Measurements from ENCODE around the gene PSMB9. TPM values are rescaled to one million over a fixed set of nuclear protein-coding genes. Genes with fewer than 3 reads are reported as not detected.
"Not testable (repeated sequence)": the region's sequence is repeated elsewhere in the genome, so short reads cannot be mapped to it uniquely, and the experiment has no call there.

The PSMB9 gene
- total RNA-seq, 1 donor from 2014 or later = 0.72 TPM

DNA sequence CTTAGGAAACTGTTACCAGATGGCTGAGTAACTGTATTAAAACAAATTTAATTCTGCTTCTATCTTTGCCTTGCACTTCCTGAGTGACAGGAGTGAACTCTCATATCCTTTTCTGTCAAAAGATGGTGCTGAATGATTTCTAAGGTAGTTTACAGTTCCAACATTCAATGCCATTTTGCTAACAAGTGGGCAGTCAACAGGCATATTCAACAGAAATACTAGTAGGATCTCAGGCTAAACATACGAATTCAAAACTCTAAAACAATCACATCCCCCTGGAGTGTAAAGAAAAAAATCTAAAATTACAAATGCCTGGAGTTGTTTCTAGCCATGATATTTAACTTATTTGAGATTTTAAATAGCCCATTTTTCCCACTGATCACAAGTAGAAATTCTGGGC lies 6.7 kb downstream of the PSMB9 start:
- DNase-seq (ENCODE audit: low spot score) = no peak

DNA sequence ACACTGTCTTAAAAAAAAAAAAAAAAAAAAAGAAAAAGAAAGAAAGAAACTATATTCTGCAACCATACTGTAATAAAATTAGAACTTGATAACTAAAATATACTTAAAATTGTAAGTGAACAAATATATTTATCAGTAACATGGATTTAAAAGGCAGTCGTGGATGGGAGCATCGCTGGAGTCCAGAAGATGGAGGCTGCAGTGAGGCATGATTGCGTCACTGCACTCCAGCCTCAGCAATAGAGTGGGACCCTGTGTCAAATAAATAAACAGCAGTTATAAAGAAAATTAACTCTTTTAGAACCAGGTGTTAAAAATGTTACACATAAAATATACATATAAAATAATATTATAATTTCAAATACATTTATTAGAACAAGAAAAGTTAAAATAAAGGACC lies 8.7 kb downstream of the PSMB9 start:
- no peak for DNase-seq (ENCODE audit: low spot score)

DNA sequence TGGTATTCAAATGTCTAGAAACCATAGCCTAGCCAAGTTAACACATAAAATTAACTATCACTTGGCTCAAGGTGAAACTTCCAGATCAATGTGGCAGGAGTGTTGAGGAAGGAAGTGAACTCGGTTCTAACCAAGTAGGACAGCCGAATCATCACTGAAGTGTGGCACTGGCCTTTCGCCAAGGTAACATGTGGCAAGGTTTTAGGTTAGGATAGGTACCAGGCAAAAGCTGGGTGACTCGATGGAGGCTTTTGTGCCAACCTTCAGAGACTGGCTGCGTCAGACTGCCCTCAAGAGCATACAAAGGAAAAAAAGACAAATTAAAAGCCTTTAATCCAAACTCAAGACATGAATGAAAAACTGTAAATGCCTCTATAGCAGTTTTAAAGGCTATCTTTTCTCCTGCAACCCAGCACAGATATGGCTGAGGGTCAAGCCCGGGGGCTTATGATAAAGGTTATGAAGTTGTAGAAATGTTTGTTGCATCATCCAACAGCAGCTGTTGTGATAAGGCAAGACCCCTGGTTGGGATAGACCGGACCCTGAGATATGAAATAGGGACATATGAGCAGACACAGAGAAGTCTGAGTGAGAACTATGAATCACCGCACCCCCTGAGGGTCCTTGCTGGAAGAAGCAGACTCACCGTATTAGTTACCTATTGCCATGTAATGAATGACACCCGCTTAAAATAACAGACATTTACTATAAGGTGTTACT lies 11.9 kb downstream of the PSMB9 start:
- DNase-seq (ENCODE audit: low spot score) = no peak

DNA sequence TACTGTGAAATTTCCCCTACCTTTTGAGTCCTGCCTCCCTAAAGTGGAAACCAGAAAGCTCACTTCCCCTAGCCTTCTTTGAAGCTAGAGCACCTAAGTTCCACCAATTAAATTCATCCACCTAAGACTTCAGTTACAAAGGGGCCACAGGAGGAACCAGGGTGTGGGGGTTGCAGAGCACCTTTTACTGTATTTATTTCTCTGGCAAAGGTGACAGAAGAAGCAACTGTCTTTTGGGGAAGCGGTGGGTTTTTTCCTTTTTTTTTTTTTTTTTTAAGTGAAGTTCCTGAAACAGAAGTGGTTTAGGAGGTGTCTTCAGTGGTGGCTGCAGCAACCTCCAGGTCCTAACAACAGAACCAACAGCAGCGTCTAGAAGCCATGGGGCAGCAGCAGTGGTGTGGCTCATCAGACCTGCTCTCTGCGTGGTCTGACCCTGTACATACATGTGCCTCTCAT lies 13.1 kb downstream of the PSMB9 start:
- DNase-seq (ENCODE audit: low spot score) = no peak

DNA sequence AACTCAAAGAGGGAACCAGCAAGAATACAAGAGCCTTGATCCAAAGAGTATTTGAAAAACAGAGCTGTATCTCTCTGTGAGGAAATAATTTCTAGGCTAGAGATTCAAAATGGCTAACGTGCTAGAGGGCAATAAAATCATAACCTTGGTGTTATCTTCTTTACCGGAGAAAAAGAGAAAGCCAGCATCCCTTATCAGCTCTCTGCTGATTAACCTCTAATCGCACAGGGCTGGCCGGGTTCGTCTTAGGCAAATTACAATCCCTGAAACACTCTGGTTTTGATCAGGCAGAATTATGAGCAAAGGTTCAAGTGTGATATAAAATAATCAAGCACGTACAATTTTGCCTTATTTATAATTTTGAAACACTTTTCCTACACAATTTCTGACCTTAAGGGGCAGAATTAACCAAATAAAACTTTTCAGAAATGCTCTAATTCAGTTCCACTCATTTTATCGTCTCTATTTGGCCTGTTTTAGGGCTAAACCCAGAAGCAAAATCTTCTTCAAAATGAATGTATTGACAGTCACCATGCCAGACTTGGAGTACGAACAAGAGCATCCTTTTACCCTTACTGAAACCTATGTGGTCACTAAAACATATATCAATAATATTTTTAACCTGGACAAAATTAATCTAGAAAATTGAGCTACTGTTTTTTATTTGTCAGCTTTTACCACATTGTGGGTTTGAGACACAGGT lies 13.7 kb downstream of the PSMB9 start:
- no peak for DNase-seq (ENCODE audit: low spot score)

DNA sequence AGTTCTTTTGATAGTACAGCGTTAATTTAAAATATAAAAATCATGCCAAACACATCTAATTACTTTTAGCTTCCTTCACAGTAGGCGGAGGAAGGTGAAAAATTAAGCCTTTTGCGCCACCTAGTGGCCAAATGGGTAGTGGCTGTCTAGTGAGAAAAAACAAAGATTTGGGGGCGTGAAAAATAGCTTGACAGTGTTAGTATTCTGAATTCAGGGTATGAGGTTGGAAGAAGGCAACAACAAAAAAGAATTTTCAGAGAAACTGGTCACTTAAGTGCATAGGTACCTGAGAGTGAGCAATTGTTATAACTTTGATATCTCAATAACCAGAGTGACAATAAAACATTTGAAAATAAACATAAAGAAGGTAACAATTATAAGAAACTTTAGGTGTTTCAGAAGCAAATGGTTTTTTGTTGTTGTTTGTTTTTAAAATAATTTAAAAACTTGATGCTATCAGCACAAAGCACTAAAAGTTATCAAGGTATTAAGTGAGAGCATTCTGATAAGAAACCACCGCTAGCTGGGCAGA lies 14.3 kb downstream of the PSMB9 start:
- DNase-seq (ENCODE audit: low spot score) = peak; percentile 85

DNA sequence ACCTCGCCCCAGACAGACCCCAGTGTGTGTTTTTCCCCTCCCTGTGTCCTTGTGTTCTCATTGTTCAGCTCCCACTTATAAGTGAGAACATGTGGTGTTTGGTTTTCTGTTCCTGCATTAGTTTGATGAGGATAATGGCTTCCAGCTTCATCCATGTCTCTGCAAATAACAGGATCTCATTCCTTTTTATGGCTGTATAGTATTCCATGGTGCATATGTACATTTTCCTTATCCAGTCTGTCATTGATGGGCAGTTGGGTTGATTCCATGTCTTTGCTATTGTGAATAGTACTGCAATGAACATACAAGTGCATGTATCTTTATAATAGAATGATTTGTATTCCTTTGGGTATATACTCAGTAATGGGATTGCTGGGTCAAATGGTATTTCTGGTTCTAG lies 20.0 kb downstream of the PSMB9 start:
- not testable (repeated sequence) for DNase-seq (ENCODE audit: low spot score)

DNA sequence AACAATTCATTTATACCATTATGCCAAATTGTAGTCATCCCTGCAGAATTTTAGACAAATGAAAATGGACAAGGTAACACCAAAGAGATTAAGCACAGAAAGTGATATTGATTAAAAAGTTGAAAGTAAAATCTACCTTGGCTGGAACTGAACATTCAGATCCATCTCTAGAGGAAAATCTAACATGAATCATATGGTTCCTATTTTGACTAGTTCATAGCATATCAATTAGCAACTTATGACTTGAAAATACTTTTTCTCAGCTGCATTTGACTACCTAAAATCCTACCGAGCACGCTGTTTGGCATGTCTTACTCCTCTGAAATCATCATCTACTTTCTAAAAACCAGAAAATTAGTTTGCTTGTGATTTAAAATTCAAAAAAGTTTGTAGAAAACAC lies 22.6 kb downstream of the PSMB9 start:
- no peak for DNase-seq (ENCODE audit: low spot score)

DNA sequence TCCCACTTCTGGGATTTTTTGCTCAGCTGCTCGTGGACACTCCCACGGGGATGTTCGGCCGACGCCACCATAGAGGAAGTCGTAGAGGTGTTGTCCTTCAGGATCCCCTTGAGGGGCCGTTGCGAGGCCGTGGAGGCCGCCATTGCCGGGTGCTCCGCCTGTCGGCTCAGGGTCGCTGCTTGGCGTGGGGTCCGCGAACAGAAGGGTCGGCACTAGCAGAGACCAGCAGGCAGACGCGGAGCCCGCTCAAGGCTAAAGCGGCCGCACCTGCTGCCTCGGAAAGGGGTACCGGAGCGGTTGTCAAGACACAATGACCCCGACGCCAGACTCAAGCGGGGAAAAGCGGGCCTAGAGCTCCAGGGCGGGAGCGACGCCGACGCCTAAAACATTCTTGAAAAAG lies 25.7 kb downstream of the PSMB9 start:
- DNase-seq (ENCODE audit: low spot score) = no peak

DNA sequence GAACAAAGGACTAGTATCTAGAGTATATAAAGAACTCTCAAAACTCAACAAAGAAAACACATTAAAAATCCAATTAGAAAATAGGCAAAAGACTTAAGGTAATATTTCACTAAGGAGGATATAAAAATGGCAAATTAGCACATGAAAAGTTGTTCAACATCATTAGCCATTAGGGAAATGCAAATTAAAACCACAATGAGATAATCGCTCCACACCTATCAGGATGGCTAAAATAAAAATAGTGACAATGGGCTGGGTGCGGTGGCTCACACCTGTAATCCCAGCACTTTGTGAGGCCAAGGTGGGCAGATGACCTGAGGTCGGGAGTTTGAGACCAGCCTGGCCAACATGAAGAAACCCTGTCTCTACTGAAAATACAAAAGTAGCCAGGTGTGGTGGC lies 27.0 kb downstream of the PSMB9 start:
- not testable (repeated sequence) for DNase-seq (ENCODE audit: low spot score)

DNA sequence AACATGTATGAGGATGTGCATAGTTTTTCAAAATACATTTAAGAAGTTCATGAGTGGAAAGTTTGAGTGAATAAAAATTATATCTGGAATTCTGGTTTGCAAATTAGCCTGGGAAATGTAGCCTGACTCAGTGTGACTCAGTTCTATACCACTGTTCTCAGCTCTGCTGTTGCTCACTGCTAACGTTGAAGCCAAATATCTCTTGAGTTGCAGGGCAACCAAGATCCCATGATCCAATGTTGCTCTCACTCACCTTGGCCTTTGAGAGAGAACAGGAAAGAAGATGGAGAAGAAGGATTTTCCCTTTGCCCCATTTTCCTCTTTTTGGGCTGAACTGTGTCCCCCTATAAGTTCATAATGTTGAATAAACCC lies 28.9 kb downstream of the PSMB9 start:
- DNase-seq (ENCODE audit: low spot score) = no peak

DNA sequence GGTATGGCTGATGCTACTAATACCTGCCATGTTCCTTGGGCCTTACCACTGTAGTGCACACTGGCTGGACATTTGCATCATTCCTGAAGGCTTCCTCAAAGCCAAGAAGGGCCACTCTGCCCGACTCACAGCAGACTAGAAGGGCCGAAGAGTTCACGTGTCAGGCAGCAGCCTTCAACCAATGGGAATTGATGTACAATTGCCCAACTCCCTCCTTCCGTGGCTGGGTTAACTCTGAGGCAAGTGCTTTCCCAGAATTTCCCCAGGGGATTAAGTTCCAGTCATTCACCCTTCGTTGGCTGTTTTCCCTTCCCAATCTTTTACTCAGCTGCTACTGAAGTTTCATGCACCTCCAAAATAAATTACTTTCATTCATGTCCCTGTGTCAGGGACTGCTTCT lies 29.8 kb downstream of the PSMB9 start:
- no peak for DNase-seq (ENCODE audit: low spot score)

DNA sequence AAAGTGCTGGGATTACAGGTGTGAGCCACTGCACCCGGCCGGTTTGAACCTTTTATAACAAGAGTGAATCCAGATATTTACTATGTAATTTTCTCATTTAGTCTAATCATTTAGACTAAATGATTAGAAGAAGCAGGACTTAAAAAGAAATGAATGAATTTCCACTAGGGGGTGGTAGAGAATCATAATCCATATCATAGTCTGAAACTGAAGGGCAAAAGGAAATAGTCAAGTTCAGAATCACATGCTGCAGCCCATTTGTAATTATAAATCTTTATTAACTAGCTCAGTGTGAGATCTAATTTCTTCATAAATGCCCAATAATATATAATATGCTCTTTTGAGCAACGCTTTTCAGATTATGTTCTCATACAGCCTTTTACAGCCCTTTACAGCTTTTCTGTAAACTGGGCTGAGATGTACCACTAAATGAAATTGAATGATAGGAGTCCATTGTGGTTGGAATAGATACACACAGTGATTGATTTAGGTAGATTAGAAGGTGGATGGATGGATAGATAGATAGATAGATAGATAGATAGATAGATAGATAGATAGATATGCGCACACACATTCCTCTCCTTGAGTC lies 31.8 kb downstream of the PSMB9 start:
- peak; percentile 72 for DNase-seq (ENCODE audit: low spot score)

DNA sequence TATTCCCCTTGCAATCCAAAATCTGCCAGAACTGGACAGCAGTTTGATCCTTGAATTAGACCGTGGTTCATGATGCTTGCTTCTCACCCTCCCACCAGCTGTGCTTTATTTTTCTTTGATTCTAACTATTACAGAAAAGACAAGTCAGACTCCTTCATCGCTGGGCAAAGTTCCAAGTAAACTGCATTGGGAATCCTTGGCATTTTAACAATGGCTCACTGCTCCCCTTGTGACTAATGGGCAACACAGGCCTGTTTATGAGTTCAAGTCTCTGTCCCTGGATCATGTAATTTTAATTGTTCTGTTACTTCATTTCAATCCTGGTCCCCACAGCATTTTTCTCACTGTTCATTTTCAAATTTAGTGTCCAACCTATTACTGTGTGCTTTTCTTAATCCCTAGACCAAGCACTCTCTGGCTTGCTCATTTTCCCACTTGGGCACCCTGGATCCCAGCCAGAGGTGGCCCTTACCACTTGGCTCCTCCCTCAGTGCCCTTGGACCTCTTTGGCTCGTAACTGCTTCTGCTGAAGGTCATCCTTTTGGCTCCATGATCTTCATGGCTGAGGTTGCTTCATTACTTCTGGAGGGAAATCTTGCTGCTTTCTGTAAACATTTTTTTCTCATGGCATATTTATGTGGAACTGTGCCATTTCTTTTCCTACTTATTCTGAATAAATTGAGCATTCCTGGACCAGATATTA lies 32.8 kb downstream of the PSMB9 start:
- DNase-seq (ENCODE audit: low spot score) = peak; percentile 10

DNA sequence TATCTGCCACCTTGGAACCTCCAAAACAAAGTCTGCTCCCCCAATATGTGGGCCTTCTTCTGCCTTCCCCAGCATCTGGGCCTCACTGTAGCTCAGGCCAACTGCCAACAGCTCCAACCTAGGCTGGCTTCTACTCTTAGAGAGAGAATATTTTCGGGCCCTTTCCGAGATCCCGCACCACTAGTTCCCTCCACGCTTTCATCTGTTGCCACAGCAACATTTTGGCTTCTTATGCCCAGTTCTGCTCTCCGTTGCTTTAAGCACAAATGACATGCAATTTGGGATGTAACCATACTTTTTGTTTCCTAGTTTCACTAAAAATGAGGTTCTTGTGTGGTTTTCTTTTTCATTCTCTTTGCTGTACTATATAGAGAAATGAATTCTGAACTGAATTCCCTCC lies 33.6 kb downstream of the PSMB9 start:
- no peak for DNase-seq (ENCODE audit: low spot score)

DNA sequence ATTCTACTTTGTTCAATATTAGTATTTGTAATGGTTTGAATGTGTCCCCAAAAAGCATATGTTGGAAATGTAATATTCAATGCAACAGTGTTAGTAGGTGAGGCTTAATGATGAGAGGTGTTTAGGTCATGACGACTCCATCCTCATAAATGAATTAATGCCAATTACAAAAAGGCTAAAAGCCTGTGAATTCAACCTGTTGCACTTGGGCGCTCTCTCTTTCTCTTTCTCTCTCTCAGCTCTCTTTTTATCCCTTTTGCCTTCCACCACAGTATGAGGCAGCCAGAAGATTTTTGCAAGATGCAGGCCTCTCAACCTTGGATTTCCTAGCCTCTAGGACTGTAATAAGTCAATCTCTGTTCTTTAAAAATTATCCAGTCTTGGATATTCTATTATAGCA lies 34.6 kb downstream of the PSMB9 start:
- DNase-seq (ENCODE audit: low spot score) = no peak

DNA sequence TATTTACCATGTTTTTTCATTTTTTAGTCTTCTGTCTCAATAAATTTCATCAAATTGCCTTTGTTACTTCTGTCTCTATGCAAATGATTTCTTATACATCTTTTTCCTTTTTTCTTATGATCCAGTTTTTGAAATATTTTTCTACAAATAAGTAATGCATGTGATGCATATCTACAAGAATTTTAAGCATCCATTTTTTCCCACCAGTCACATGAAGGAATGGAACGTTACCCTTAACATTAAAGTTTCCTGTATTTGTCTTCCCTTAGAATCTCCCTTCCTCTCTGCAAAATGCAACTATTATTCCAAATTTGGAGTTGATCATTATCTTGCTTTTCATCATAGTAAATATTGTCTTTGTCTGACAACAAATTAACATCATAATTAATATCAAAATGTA lies 35.5 kb downstream of the PSMB9 start:
- DNase-seq (ENCODE audit: low spot score) = no peak

DNA sequence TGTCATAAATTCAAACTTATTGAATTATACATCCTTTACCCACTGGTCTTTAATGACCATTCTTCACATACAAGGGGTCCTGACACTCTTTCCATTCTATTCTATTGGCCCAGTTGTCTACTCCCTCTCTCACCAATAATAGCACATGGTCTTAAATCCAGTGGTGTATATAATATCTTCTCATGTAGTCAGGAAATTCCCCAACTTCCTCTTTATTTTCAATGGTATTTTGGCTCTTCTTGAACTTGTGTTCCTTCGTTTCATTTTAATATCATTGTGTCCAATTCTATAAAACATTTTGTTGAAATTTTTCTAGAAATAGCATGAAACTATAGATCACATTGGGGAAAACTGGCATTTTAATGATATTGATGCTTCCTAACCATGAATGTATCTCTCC lies 36.8 kb downstream of the PSMB9 start:
- no peak for DNase-seq (ENCODE audit: low spot score)

DNA sequence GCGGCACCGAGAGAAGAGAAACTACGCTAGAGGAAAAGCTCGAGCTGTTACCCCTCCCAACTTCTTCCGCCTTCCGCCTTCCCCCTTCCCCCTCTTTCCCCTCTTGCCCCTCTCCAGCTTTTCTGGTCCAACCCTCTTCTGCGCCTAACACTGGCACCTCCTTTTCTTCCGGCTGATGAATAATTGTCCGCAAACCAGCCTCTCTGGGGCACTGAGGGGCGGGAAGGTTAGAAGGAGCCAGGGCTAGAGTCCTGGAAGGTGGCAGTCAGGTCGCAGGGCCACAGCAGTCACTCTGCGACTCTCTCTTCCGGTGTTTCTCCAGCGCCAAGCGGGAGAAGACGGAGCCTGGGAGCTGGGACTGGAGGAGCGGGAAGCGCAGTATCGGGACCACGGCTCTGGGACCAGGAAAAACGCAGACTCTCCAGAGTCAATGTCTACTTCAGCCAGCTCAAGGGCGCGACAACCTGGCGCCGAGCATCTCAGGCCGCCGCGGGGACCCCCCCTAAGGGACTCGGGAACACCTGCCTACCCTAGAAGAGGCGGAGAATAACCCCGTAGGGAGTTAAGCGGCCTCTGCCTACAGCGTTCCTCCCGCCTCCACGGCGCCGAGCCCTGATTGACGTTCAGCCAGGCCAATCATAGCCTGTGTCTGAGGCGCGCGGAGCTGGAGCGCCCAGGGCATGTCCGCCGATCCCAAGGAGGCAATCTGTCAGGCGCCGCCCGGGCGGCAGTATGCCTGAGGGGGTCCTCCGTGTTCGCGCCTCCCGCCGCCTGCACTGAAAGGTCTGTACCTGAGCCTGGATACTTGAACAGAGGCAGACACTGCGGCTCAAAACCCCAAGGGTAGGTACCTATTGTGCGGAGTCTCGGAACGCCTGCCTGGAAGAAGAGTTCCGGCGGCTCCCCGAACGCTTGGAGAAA lies 40.4 kb downstream of the PSMB9 start:
- DNase-seq (ENCODE audit: low spot score) = peak; percentile 96

DNA sequence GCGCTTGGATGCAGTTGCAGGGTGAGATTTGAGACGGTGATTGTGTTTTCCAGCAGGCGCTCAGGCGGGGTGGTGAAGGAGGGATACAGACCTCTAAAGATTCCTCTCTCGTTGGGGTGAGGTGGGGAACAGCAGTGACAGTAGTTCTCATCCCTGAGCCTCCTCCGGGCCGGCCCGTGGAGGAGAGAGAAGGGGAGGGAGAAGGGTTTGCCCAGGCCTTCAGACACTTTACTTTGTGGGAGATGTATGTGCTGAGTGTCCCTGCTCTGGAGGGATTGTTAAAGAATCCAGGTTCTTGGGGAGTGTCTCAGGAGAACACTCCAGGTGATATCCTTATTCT lies 41.0 kb downstream of the PSMB9 start:
- DNase-seq (ENCODE audit: low spot score) = no peak

DNA sequence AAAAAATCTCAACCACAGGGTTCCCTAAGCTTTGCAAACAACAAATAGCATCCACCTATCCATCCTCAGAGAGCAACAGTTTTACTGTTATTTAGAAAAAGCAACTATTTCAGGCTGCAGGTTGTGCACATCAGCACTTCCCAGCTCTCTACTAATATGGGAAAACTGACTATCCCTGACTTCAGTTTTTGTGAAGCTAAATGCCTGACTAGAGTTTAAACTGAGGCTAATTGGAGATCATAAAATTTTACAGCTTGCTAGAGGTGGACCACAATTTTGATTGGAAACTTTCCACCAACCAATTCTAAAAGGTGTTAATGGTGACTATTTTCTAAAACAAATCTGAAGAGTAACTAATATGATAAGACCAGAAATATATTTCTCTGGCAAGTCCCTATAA lies 50.0 kb downstream of the PSMB9 start:
- DNase-seq (ENCODE audit: low spot score) = no peak

All from umbilical cord (tissue), 2 donors.